ENCODE results near the gene PSMG4. TPM values are rescaled to one million over a fixed set of nuclear protein-coding genes. Genes with fewer than 3 reads are reported as not detected.
A peak's percentile ranks its signal among the peaks of the same experiment; 100 is the strongest.

PSMG4 gene
- total and polyA plus RNA-seq, 10 of the 15 experiments (the other 5 are each of a cell fraction or from before 2014, with no cell fraction given) = 7.1 to 62.6 (median 29.8) TPM

GRCh38 chr6:3270258-3270657 lies 11.5 kb downstream of the PSMG4 start:
- 85% methylated on average over 10 of the region's 15 CpGs for WGBS (ENCODE audit: insufficient coverage, insufficient replicate concordance, low lambda C conversion rate, missing lambda C conversion rate)
- no peak overlapping the region for H2AFZ ChIP-seq (ENCODE audit: control insufficient read depth, low read depth, low read length)
- DNase-seq (ENCODE audit: low read depth, low spot score) (no peak), ATAC-seq (no peak), FAIRE-seq (no peak)
- H3K27ac ChIP-seq (ENCODE audit: control insufficient read depth, insufficient read depth) = no peak overlapping the region
- in situ Hi-C loops (cut with MboI) = no loop called here
- H3K4me1 ChIP-seq (ENCODE audit: control insufficient read depth, insufficient read depth, low read length) = no peaks in the 10 kb centered on the region
- H4K20me1 ChIP-seq (ENCODE audit: control insufficient read depth, insufficient read depth) = no peaks in the 10 kb centered on the region
- H3K9ac ChIP-seq (ENCODE audit: control insufficient read depth, insufficient read depth, low read length) = no peak overlapping the region
- no peak overlapping the region for H3K4me2 ChIP-seq (ENCODE audit: control insufficient read depth, insufficient read depth)
- intact Hi-C loops (cut with micrococcal nuclease; ENCODE audit: unreplicated experiment) = no loop called here
- CTCF ChIA-PET = interaction anchor here (0.7 kb wide), 1 partner anchor 104 kb away, joined by 3 read pairs; no protein-coding TSS in a partner anchor
- peaks cover 11 to 22% of the 10 kb centered on the region in 2 experiments for H3K36me3 ChIP-seq (ENCODE audit: control insufficient read depth in 2 of 2, insufficient read depth in 2 of 2, low read length in 1 of 2)
- H3K27me3 ChIP-seq (replicated peaks in 1 of 2; ENCODE audit: control insufficient read depth in 2 of 2, insufficient read depth in 2 of 2, low read length in 1 of 2) = no peaks in the 10 kb centered on the region
- no peaks in the 10 kb centered on the region; the same call in none of the 2 replicates for H3K79me2 ChIP-seq (ENCODE audit: control insufficient read depth, insufficient read depth, low read length)
- SMC1A ChIA-PET (ENCODE audit: uncharacterized antibody, unreplicated experiment) = no interaction called here
- no peaks in the 10 kb centered on the region for H3K9me3 ChIP-seq (replicated peaks; ENCODE audit: control insufficient read depth, insufficient read depth, low read length)
- TF ChIP-seq POLR2A (IDR thresholded peaks at IDR 0.05; ENCODE audit: low read depth, low read length) = peak; percentile 10; the same call in 1 of the 2 replicates
- TF ChIP-seq, protein P1, sequence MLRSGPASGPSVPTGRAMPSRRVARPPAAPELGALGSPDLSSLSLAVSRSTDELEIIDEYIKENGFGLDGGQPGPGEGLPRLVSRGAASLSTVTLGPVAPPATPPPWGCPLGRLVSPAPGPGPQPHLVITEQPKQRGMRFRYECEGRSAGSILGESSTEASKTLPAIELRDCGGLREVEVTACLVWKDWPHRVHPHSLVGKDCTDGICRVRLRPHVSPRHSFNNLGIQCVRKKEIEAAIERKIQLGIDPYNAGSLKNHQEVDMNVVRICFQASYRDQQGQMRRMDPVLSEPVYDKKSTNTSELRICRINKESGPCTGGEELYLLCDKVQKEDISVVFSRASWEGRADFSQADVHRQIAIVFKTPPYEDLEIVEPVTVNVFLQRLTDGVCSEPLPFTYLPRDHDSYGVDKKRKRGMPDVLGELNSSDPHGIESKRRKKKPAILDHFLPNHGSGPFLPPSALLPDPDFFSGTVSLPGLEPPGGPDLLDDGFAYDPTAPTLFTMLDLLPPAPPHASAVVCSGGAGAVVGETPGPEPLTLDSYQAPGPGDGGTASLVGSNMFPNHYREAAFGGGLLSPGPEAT (IDR thresholded peaks at IDR 0.05; ENCODE audit: low read depth) = no peak
- POLR2A ChIA-PET = interaction anchor here (0.6 kb wide), 2 partner anchors 46 to 1382 kb away, joined by 3 read pairs; no protein-coding TSS in a partner anchor
- RAD21 ChIA-PET (ENCODE audit: unreplicated experiment) = no interaction called here
- no TSS peak for BruUV-seq (replicated peaks)
- H3K4me3 ChIP-seq = no peak overlapping the region

DNA sequence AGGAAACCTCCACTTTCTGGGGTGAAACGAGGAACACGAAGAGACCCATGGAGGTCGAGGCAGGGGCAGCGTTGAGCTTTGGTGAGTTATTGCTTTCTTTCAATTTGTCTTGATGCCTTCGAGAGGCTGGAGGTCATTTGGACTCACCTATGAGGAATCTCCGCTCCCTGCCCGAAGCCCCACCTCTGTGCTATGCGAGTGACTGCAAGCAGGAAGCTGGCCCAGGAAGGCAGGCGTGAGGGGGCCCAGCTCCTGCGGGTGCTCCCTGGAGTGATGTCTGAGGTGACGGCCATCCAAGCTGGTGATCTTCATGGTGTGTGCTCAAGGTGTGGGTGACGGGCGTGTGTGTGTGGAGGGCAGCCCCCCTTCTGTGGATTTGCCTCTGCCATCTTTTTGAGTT lies 13.0 kb downstream of the PSMG4 start:
- no peaks in the 10 kb centered on the region for H3K9me3 ChIP-seq (replicated peaks; ENCODE audit: control insufficient read depth, insufficient read depth, low read length)
- no peak overlapping the region for H2AFZ ChIP-seq (ENCODE audit: control insufficient read depth, low read depth, low read length)
- SMC1A ChIA-PET (ENCODE audit: uncharacterized antibody, unreplicated experiment) = no interaction called here
- H3K27me3 ChIP-seq (replicated peaks in 1 of 2; ENCODE audit: control insufficient read depth in 2 of 2, insufficient read depth in 2 of 2, low read length in 1 of 2) = no peaks in the 10 kb centered on the region
- H3K4me3 ChIP-seq = no peak overlapping the region
- RAD21 ChIA-PET (ENCODE audit: unreplicated experiment) = no interaction called here
- DNase-seq (ENCODE audit: low read depth, low spot score) = no peak
- H3K9ac ChIP-seq (ENCODE audit: control insufficient read depth, insufficient read depth, low read length) = no peak overlapping the region
- H3K79me2 ChIP-seq (ENCODE audit: control insufficient read depth, insufficient read depth, low read length) = no peaks in the 10 kb centered on the region
- H4K20me1 ChIP-seq (ENCODE audit: control insufficient read depth, insufficient read depth) = no peaks in the 10 kb centered on the region
- no TSS peak for BruUV-seq (replicated peaks)
- intact Hi-C loops (cut with micrococcal nuclease; ENCODE audit: unreplicated experiment) (no loop called here), in situ Hi-C loops (cut with MboI) (no loop called here)
- WGBS (ENCODE audit: insufficient coverage, insufficient replicate concordance, low lambda C conversion rate, missing lambda C conversion rate) = 86% methylated on average over 13 of the region's 13 CpGs
- POLR2A ChIA-PET = no interaction called here
- FAIRE-seq = no peak
- no peak overlapping the region for H3K4me2 ChIP-seq (ENCODE audit: control insufficient read depth, insufficient read depth)
- CTCF ChIA-PET = interaction anchor here (0.8 to 1.7 kb wide), 3 partner anchors 8 to 463 kb away, joined by 3 to 6 read pairs (median 4); no protein-coding TSS in a partner anchor
- no peaks in the 10 kb centered on the region for H3K4me1 ChIP-seq (ENCODE audit: control insufficient read depth, insufficient read depth, low read length)
- peaks cover 9 to 22% of the 10 kb centered on the region in 2 experiments for H3K36me3 ChIP-seq (ENCODE audit: control insufficient read depth in 2 of 2, insufficient read depth in 2 of 2, low read length in 1 of 2)
- ATAC-seq = no peak
- H3K27ac ChIP-seq (ENCODE audit: control insufficient read depth, insufficient read depth) = no peak overlapping the region
- TF ChIP-seq ATF2 (IDR thresholded peaks at IDR 0.05; ENCODE audit: low read length) = no peak
- no peak for TF ChIP-seq BHLHE40 (IDR thresholded peaks at IDR 0.05; ENCODE audit: borderline replicate concordance in 1 of 2, low read depth in 2 of 2, low read length in 1 of 2)
- TF ChIP-seq TBL1XR1 (IDR thresholded peaks at IDR 0.05; ENCODE audit: low read depth, low read length) = no peak
- TF ChIP-seq LARP7 (IDR thresholded peaks at IDR 0.05) = no peak
- TF ChIP-seq CREM (IDR thresholded peaks at IDR 0.05; ENCODE audit: low read depth) = no peak
- no peak for TF ChIP-seq ZNF592 (IDR thresholded peaks at IDR 0.05)
- no peak for TF ChIP-seq MYC (IDR thresholded peaks at IDR 0.05; ENCODE audit: insufficient read depth, insufficient read length, insufficient replicate concordance, low read length, severe bottlenecking)
- no peak for TF ChIP-seq SPI1 (IDR thresholded peaks at IDR 0.05; ENCODE audit: borderline replicate concordance, insufficient read depth, low read depth, low read length)

All from GM12878 (cell line).